Stomach smooth muscle (tissue), 2 donors: Measurements from ENCODE around the gene EIF2A.
A peak's percentile ranks its signal among the peaks of the same experiment; 100 is the strongest.

Experiments
- H3K27ac ChIP-seq: one replicate; pipeline ENCODE4 v1.7.0; 2013; ENCODE audit warnings: mild to moderate bottlenecking, low read length, inconsistent platforms
- H3K27me3 ChIP-seq, 2 donors: one replicate each; pipeline ENCODE4 v1.7.0; 2013; ENCODE audit warnings: low read length in 2 of 2; ENCODE audit not compliant: insufficient read depth in 2 of 2, control insufficient read depth in 1 of 2
- H3K36me3 ChIP-seq, 2 donors: one replicate each; pipeline ENCODE4 v1.7.0; 2013; ENCODE audit warnings: low read length in 2 of 2; ENCODE audit not compliant: control insufficient read depth in 2 of 2, insufficient read depth in 2 of 2
- H3K4me1 ChIP-seq: one replicate; pipeline ENCODE4 v1.7.0; 2013; ENCODE audit warnings: low read length; ENCODE audit not compliant: control insufficient read depth, insufficient read depth
- H3K4me3 ChIP-seq, 2 donors: one replicate each; pipeline ENCODE4 v1.7.0; 2013; ENCODE audit warnings: low read length in 2 of 2
- H3K9ac ChIP-seq, 2 donors: one replicate each; pipeline ENCODE4 v1.7.0; 2013; ENCODE audit warnings: low read length in 2 of 2, mild to moderate bottlenecking in 1 of 2
- H3K9me3 ChIP-seq, 2 donors: one replicate each; pipeline ENCODE4 v1.7.0; 2013; ENCODE audit warnings: low read length in 2 of 2; ENCODE audit not compliant: control insufficient read depth in 2 of 2
- donor health status: healthy.
- donor health status: Pancreatic carcinoma.

Gene EIF2A

DNA sequence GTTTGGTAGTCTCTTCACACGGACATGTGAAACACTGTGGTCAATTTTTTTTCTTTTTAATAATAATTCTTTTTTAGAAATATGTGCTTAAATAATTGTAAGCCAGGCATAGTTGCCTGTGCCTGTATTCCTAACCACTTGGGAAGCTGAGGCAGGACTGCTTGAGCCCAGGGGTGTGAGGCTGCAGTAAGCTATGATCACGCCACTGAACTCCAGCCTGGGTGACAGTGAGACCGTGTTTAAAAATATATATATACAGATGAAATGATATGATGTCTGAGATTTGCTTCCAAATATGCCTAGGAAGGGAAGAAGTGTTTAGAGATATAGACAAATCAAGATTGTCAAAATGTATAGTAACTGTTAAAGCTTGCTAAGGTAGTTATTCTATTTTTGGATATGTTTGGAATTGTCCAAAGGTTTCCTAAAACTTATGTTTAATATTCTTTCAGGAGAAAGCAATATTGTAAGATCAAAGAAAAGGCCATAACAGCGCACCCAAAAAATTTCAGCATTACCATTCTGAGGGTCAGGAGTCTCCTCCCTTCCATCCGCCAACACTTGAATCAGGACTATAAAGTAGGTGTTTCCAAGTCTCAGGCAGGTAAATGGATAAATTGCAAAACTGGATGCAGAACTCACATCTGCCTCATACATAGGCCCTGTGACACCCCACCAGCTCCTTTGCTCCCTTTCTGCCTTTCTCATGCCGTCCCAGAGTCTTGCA, 56.0 kb downstream of the EIF2A start:
- Histone ChIP-seq H3K27ac (peak overlapping the region; percentile 97), H3K4me1 (peaks cover 13% of the 10 kb centered on the region)

DNA sequence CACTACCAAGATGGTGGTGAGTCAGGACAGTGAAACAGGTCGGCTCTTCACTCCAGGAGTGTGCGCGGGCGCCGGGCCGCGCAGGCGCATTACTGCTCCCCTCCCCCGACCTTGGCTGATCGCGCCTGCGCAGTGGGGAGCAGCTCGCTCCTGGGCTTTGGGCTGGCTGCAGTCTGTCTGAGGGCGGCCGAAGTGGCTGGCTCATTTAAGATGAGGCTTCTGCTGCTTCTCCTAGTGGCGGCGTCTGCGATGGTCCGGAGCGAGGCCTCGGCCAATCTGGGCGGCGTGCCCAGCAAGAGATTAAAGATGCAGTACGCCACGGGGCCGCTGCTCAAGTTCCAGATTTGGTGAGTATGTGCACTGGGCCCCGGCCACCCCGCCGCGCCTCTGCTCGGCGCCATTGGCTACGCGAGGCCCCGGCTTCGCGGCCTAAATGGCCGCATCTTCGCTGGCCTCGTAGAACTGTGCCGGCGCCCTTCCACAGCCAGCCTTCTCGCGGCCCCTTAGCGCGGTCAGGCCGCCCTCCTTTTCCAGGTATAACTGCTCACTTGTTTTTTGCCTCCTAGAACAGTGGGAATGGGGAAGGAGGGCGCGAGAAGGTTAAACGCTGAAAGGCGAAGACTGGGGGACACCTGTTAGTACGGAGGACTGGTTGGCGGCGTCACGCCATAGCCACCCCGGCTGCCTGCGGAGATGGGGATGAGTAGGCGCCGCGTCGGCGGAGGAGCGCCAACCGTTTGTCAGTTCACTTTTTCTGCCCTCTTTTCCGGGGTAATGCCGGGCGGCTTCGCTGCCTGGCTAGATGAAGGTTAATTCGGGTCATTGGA, 56.8 kb downstream of the EIF2A start, which contains the start of gene SELENOT:
TSS of gene SELENOT (plus strand) at position 169 of the 827 bp plus-strand sequence. CDS start at position 211, 42 bp downstream.
- peaks cover 13% of the 10 kb centered on the region for H3K4me1 ChIP-seq
- H3K9me3 ChIP-seq, result no peaks in the 10 kb centered on the region
- peak within 1 kb of the TSS; percentile 89 to 96 for H3K4me3 ChIP-seq
- no peaks in the 10 kb centered on the region for H3K36me3 ChIP-seq
- peak within 1 kb of the TSS; percentile 97 for H3K27ac ChIP-seq
- H3K9ac ChIP-seq, result peak within 1 kb of the TSS; percentile 70 to 98
- H3K27me3 ChIP-seq, result no peaks in the 10 kb centered on the region

More for the DNA sequence above, 56.0 kb downstream of the EIF2A start:
- peak overlapping the region; percentile 89 to 96 for H3K4me3 ChIP-seq
- H3K27me3 ChIP-seq, result no peaks in the 10 kb centered on the region
- H3K36me3 ChIP-seq, result no peaks in the 10 kb centered on the region
- H3K9ac ChIP-seq, result peak overlapping the region; percentile 70 to 98
- no peaks in the 10 kb centered on the region for H3K9me3 ChIP-seq

DNA sequence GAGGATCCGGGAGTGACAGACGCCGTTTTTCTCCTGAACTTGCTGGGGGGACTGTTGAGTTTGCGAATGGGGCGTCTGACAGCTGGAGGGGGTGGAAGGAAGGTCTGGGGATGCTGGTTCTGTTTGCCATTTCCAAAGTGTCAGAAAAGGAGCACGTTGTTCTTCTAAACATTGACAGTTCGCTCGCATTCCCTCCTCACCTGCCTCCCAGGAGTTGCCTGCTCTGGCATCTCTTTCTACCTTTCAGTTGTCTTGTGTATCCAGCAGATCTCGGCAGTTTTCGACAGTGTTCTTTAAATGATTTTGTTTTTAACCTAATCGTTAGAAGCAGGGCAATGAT, 57.4 kb downstream of the EIF2A start:
- no peaks in the 10 kb centered on the region for H3K27me3 ChIP-seq

DNA sequence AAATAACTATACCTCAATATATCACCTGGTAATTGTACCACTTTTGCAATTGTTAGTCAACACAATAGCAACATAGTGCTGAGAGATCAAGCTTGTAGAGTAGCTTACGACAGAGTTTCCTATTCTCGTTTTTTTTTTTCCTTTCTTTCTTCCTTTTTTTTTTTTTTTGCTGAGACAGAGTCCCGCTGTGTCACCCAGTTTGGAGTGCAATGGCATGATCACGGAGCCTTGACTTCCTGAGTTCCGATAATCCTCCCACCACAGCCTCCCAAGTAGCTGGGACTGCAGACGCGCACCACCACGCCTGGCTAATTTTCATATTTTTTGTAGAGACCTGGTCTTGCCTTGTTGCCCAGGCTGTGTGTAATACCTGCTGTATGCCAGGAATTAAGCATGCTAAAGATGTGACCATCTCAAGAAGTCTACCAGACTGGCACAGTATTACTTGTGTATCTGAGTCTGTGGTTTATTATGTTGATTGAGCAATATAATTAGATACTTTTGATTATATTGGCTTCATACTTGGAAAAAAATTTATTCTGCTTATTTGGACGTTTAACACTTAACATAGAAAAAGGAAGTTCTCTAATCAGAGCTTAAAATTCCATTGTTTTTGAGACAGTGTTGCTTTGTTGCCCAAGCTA, 59.5 kb downstream of the EIF2A start:
- Histone ChIP-seq H3K4me3 (no peak overlapping the region), H3K27me3 (no peaks in the 10 kb centered on the region), H3K36me3 (no peaks in the 10 kb centered on the region), H3K27ac (no peak overlapping the region), H3K9me3 (no peaks in the 10 kb centered on the region), H3K9ac (no peak overlapping the region), H3K4me1 (peaks cover 13% of the 10 kb centered on the region)

More for the DNA sequence above, 57.4 kb downstream of the EIF2A start:
- Histone ChIP-seq H3K4me1 (peaks cover 13% of the 10 kb centered on the region), H3K27ac (peak overlapping the region; percentile 97), H3K9me3 (no peaks in the 10 kb centered on the region), H3K9ac (peak overlapping the region; percentile 70 to 98), H3K36me3 (no peaks in the 10 kb centered on the region), H3K4me3 (peak overlapping the region; percentile 89 to 96)

- Histone ChIP-seq H3K27ac (no peak overlapping the region), H3K9ac (no peak overlapping the region), H3K4me3 (no peak overlapping the region), H3K27me3 (no peaks in the 10 kb centered on the region), H3K4me1 (peaks cover 12% of the 10 kb centered on the region), H3K36me3 (peaks cover 0 to 3% of the 10 kb centered on the region in 2 donors), H3K9me3 (no peaks in the 10 kb centered on the region)
Observed at GRCh38 chr3:150607267-150608065, 60.9 kb downstream of the EIF2A start.

DNA sequence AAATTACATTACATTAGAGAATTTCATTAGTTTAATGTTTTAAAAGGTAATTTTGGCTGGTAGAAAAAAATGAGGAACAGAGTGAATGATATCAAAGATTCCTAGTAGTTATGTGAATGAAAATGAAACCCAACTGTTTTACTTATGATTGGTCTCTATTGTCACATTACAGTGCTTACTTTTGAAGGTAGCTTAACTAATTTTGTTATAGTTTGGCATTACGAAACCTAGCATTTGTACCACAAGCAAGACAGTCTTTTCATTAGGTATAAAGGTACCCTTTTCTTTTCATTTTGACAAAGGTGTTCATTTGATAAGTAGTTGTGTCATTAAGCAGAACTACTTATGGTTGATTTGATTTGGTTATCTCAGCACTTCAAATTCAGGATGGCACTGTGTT, 63.4 kb downstream of the EIF2A start:
- H3K4me1 ChIP-seq, result peaks cover 4% of the 10 kb centered on the region
- no peak overlapping the region for H3K9ac ChIP-seq
- no peak overlapping the region for H3K27ac ChIP-seq
- H3K27me3 ChIP-seq, result no peaks in the 10 kb centered on the region
- H3K36me3 ChIP-seq, result peaks cover 0 to 3% of the 10 kb centered on the region in 2 donors
- H3K4me3 ChIP-seq, result no peak overlapping the region
- no peaks in the 10 kb centered on the region for H3K9me3 ChIP-seq

- H3K9me3 ChIP-seq, result no peaks in the 10 kb centered on the region
- no peak overlapping the region for H3K27ac ChIP-seq
- H3K4me1 ChIP-seq, result no peaks in the 10 kb centered on the region
- no peak overlapping the region for H3K9ac ChIP-seq
- peaks cover 0 to 3% of the 10 kb centered on the region in 2 donors for H3K36me3 ChIP-seq
- H3K27me3 ChIP-seq, result no peaks in the 10 kb centered on the region
- no peak overlapping the region for H3K4me3 ChIP-seq
Observed at GRCh38 chr3:150610785-150611184, 64.2 kb downstream of the EIF2A start.

- no peak overlapping the region for H3K27ac ChIP-seq
- no peaks in the 10 kb centered on the region for H3K27me3 ChIP-seq
- H3K4me1 ChIP-seq, result no peaks in the 10 kb centered on the region
- no peak overlapping the region for H3K4me3 ChIP-seq
- peaks cover 0 to 3% of the 10 kb centered on the region in 2 donors for H3K36me3 ChIP-seq
- H3K9ac ChIP-seq, result no peak overlapping the region
- H3K9me3 ChIP-seq, result no peaks in the 10 kb centered on the region
Observed at GRCh38 chr3:150611666-150612065, 65.1 kb downstream of the EIF2A start.

- H3K9ac ChIP-seq, result no peak overlapping the region
- H3K9me3 ChIP-seq, result no peaks in the 10 kb centered on the region
- no peaks in the 10 kb centered on the region for H3K27me3 ChIP-seq
- H3K36me3 ChIP-seq, result peaks cover 0 to 3% of the 10 kb centered on the region in 2 donors
- no peaks in the 10 kb centered on the region for H3K4me1 ChIP-seq
- H3K4me3 ChIP-seq, result no peak overlapping the region
- H3K27ac ChIP-seq, result no peak overlapping the region
Observed at GRCh38 chr3:150612494-150612893, 65.9 kb downstream of the EIF2A start.

GRCh38 chr3:150613034-150613433, 66.4 kb downstream of the EIF2A start:
- Histone ChIP-seq H3K4me3 (no peak overlapping the region), H3K27ac (no peak overlapping the region), H3K27me3 (no peaks in the 10 kb centered on the region), H3K4me1 (no peaks in the 10 kb centered on the region), H3K9me3 (no peaks in the 10 kb centered on the region), H3K36me3 (peaks cover 0 to 3% of the 10 kb centered on the region in 2 donors), H3K9ac (no peak overlapping the region)
